Measurements from ENCODE around the gene SIRPA.

Gene SIRPA

DNA sequence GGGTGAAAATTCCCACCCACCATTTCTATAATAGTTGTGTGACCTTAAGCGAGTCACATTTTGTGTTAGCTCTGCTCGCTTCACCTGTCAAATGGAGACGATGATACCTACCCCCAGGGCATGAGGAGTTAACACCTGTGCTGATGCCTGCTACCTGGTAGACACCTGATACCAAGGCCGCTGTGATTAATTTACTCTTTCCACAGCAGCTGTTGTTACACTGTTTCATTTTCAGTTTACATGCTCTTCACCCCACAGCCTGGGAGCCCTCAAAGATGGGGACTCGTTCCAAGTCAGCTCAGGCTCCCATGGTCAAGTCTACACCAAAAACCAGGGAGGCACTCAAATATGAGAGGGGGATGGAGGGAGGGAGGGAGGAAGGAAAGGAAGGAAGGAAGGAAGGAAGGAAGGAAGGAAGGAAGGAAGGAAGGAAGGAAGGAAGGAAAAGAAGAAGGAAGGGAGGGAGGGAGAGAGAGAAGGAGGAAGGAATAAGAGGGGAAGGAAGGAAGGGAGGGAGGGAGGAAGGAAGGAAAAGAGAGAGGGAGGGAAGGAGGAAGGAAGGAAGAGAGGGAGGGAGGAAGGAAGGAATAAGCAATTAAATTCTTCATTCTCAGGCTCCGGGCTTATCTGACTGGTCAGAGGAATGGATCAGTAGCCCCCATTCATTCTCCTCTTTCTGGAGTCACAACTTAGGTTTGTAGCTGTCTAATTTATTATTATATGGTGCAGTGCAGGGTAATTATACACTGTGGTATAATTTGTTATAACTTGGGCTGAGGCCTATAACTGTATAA, 57.7 kb downstream of the SIRPA start:
- no peak for DNase-seq

GRCh38 chr20:1953621-1954020, 58.4 kb downstream of the SIRPA start:
- no peak for DNase-seq

- no peak for DNase-seq
Observed at GRCh38 chr20:1955217-1955616, 60.0 kb downstream of the SIRPA start.

DNA sequence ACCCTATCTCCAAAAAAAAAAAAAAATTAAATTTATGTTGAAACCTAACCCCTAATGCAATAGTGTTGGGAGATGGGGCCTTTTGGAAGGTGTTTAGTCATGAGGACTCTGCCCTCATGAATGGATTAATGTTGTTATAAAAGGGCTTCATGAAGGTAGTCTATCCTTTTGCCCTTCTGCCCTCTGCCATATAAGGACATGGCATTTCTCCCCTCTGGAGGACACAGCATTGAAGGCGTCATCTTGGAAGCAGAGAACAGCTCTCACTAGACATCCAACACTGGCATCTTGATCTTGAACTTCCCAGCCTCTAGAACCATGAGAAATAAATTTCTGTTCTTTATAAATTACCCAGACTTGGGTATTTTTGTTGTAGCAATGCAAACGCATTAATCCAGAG, 63.2 kb downstream of the SIRPA start:
- DNase-seq, result no peak

DNA sequence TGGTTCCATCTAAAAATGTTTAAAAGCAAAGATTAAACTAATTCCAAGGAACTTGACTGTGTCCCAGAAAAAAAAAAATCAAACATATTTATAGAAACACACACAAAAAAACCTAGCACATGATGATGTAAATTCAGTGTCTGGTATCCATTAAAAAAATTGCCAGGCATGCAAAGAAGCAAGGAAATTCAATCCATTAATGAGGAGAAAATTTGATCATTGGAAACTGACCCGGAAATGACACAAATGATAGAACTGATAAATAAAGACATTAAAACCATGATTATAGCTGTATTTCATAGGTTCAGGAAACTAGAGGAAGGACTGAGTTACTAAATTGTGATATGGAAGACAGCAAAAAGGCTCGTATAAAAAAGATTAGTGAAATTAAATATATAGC, 63.9 kb downstream of the SIRPA start:
- DNase-seq, result no peak

DNA sequence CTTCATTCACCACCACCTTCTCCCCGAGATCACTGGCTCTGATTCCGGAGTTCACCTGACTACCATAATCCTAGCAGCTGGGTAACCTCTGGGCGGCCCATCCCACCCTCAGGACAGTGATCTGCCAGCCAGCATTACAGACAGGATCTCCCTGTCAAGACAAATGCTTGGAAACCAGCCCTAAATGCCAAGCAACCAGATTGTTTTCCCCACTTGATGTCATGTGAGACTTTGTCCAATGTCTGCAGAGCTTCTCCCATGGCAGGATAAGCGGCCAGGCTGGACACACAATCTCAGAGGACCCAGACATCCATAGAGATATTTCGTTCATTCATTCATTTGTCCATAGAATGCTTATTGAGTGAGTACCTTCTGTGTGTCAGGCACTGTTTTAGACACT, 66.2 kb downstream of the SIRPA start:
- no peak for DNase-seq

DNA sequence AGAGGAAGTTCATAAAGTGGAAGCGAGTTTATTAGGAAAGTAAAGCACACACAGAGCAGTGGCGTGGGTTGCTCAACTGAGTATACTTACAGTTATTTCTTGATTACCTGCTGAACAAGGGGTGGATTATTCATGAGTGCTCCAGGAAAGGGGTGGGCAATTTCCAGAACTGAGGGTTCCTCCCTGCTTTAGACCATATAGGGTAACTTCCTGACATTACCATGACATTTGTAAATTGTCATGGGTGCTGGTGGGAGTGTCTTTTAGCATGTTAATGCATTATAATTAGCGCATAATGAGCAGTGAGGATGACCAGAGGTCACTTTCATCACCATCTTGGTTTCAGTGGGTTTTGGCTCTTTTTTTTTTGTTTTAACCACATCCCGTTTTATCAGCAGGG, 68.9 kb downstream of the SIRPA start:
- DNase-seq, result peak; percentile 87

- DNase-seq, result no peak
Observed at GRCh38 chr20:1964659-1965405, 69.6 kb downstream of the SIRPA start.

DNA sequence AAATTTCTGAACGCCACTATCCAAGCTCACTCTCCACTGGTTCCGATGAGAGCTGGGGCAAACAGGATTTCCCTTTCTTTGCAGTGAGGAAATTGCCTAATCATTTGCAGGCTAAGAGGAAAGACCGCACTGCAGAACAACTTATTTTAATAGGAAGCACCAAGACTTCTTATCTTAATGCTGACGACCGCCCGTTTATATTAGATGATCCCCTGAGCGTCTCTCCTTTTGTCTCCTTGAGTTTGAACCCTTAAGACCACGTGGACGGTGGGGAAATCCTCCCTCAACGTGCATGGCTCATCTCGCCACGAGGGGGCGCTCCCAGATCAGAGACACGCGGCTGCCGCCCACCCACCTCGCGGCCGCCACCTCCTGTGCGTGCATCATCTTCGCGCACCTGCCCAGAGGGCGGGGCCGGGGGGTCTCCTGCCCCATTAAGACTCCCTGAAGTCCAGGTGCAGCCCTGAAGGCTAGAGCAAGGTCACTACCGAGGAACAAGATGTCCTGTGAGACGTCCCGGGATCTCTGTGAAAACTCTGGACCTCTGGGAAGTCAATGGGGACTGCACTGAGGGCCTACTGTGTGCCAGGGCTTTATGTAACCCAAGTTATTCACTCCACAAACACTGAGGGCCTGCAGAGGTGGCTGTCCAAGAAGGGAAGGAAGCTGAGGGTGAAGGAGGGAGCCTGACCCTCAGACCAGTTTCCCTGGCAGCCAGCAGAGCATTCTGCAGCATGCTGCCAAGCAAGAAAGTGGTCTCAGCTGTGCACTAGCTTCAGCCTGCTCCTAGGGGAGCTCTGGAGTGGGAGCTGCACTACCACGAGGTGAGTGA, 70.5 kb downstream of the SIRPA start:
- DNase-seq, result peak; percentile 60

- no peak for DNase-seq
Observed at GRCh38 chr20:1968964-1969363, 73.8 kb downstream of the SIRPA start.

- no peak for DNase-seq
Observed at GRCh38 chr20:1971893-1972586, 76.8 kb downstream of the SIRPA start.

- no peak for DNase-seq
Observed at GRCh38 chr20:1973601-1974440, 78.6 kb downstream of the SIRPA start.

DNA sequence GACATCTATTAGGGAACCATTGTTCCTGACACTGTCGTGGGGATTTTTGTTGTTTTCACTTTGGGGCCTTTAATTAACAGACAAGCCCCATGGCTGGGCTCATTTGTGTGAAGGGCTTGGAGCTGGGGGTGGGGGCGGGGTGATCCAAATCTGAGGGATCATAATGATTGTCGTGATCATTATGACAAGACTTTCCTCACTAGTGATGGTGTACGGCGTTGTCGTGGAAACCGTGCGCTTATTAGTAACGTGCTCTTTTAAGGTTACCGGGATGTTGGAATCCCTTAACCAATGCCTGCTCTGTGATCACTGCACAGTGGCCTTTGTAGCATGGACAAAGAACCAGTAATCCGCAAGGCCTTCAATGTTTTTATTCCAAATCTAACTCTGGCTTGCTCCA, 80.1 kb downstream of the SIRPA start:
- no peak for DNase-seq

GRCh38 chr20:1979106-1979778, 84.0 kb downstream of the SIRPA start:
- no peak for DNase-seq

GRCh38 chr20:1982686-1983085, 87.5 kb downstream of the SIRPA start:
- no peak for DNase-seq

DNA sequence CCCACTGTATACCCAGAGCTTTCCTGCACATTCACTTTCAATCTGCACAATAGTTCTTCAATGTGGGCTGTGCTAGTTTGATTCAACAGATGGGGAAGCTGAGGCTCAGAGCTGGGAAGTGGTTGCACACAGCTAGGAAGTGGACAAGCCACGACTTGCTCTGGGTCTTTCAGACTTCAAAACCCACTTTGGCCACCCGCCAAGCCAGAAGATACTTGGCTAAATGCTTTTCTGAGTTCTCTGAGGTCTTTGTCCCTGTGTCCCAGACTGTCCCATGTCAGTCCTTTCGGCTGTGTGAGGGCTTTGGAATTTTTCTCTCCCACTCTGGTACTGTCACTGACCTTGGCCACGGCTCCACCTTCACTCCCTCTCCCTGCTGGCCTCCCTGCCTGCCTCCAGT, 88.1 kb downstream of the SIRPA start:
- DNase-seq, result peak; percentile 26

DNA sequence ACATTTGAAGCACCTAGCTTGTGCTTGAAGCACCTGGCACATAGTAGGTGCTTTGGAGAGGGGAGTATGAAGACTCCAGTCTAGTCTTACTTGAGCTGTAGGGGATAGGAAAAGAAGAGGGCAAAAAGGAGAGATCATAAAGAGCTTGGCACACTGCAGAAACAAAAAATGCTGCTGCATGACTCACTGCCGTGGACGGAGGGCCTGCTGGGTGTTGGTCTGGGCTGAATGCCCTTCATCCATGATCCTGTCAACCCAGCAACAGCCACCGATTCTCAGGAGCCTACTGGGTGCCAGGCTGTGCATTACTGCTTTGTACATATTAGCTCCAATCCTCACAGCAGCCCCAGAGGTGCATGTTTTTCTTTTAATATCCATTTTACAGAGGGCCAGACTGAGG, 92.6 kb downstream of the SIRPA start:
- no peak for DNase-seq

Data from MV-4-11 (cell line).